NT2/D1 (cell line): ENCODE measurements around the gene MED12.
A peak's percentile ranks its signal among the peaks of the same experiment; 100 is the strongest.
"Not testable (repeated sequence)": the region's sequence is repeated elsewhere in the genome, so short reads cannot be mapped to it uniquely, and the experiment has no call there.

Experiments used
- DNase-seq: peaks from one replicate; pipeline ENCODE4 v3.0.0-alpha.2; 2011; ENCODE audit warnings: low read depth, low spot score
- H3K27me3 ChIP-seq: 2 replicates; pipeline ENCODE4 v1.6.0; 2011; ENCODE audit warnings: mild to moderate bottlenecking; ENCODE audit not compliant: insufficient read length, insufficient read depth
- H3K36me3 ChIP-seq: 2 replicates; pipeline ENCODE4 v1.6.1; 2011; ENCODE audit warnings: mild to moderate bottlenecking, low read length, mixed read lengths; ENCODE audit not compliant: insufficient read depth, insufficient read length
- H3K4me1 ChIP-seq: 2 replicates; pipeline ENCODE4 v1.5.1; 2011; ENCODE audit not compliant: insufficient read depth, insufficient read length
- H3K4me3 ChIP-seq: 2 replicates; pipeline ENCODE4 v1.5.1; 2011; ENCODE audit warnings: low read depth; ENCODE audit not compliant: insufficient read length
- H3K9ac ChIP-seq: 2 replicates; pipeline ENCODE4 v1.6.0; 2011; ENCODE audit warnings: low read depth; ENCODE audit not compliant: insufficient read length
- H3K9me3 ChIP-seq: 2 replicates; pipeline ENCODE4 v1.5.1; 2011; ENCODE audit warnings: mild to moderate bottlenecking, low read length; ENCODE audit not compliant: insufficient read depth
- SUZ12 ChIP-seq: IDR thresholded peaks from 2 replicates; pipeline ENCODE4 v1.6.1; 2011; ENCODE audit not compliant: insufficient read length, insufficient read depth; ENCODE audit errors: extremely low read depth
- YY1 ChIP-seq: IDR thresholded peaks from 2 replicates; pipeline ENCODE4 v1.6.1; 2011; ENCODE audit not compliant: insufficient read length, insufficient read depth
- ZNF274 ChIP-seq: IDR thresholded peaks from 2 replicates; pipeline ENCODE4 v1.6.1; 2011; ENCODE audit warnings: mild to moderate bottlenecking, low read depth, low read length

The MED12 gene

GRCh38 chrX:71174795-71175194 lies 56.4 kb downstream of the MED12 start:
- H3K27me3 ChIP-seq = no peaks in the 10 kb centered on the region
- H3K4me1 ChIP-seq = no peaks in the 10 kb centered on the region
- DNase-seq = no peak
- no peaks in the 10 kb centered on the region for H3K36me3 ChIP-seq
- no peak for TF ChIP-seq YY1
- no peak for TF ChIP-seq ZNF274
- no peak for TF ChIP-seq SUZ12
- no peak overlapping the region for H3K9ac ChIP-seq
- H3K9me3 ChIP-seq = no peaks in the 10 kb centered on the region
- H3K4me3 ChIP-seq = no peak overlapping the region

- no peak for DNase-seq
- Histone ChIP-seq H3K27me3 (no peaks in the 10 kb centered on the region), H3K4me1 (no peaks in the 10 kb centered on the region), H3K4me3 (no peak overlapping the region), H3K9me3 (no peaks in the 10 kb centered on the region), H3K9ac (no peak overlapping the region), H3K36me3 (no peaks in the 10 kb centered on the region)
- TF ChIP-seq SUZ12 (no peak), YY1 (no peak), ZNF274 (no peak)
These were observed 57.1 kb downstream of the MED12 start for GRCh38 chrX:71175531-71175930.

GRCh38 chrX:71177327-71177726 lies 58.9 kb downstream of the MED12 start:
- no peak overlapping the region for H3K9ac ChIP-seq
- DNase-seq = no peak
- no peak overlapping the region for H3K4me3 ChIP-seq

GRCh38 chrX:71178908-71179307 lies 60.5 kb downstream of the MED12 start:
- peak; percentile 69 for DNase-seq
- Histone ChIP-seq H3K27me3 (no peaks in the 10 kb centered on the region), H3K4me3 (no peak overlapping the region), H3K36me3 (no peaks in the 10 kb centered on the region), H3K9me3 (no peaks in the 10 kb centered on the region), H3K9ac (no peak overlapping the region), H3K4me1 (no peaks in the 10 kb centered on the region)
- TF ChIP-seq YY1 (no peak), SUZ12 (no peak), ZNF274 (no peak)

More at GRCh38 chrX:71177327-71177726, 58.9 kb downstream of the MED12 start:
- no peaks in the 10 kb centered on the region for H3K27me3 ChIP-seq
- no peaks in the 10 kb centered on the region for H3K36me3 ChIP-seq
- no peaks in the 10 kb centered on the region for H3K9me3 ChIP-seq
- H3K4me1 ChIP-seq = no peaks in the 10 kb centered on the region
- TF ChIP-seq SUZ12 = no peak
- TF ChIP-seq ZNF274 = no peak
- TF ChIP-seq YY1 = no peak

- not testable (repeated sequence) for H3K9ac ChIP-seq, DNase-seq, H3K9me3 ChIP-seq, H3K27me3 ChIP-seq, H3K36me3 ChIP-seq, H3K4me1 ChIP-seq, H3K4me3 ChIP-seq
These were observed 62.3 kb downstream of the MED12 start for GRCh38 chrX:71180579-71181265.

- Histone ChIP-seq H3K4me1 (peaks cover 2% of the 10 kb centered on the region), H3K4me3 (peak overlapping the region; percentile 41), H3K9me3 (no peaks in the 10 kb centered on the region), H3K27me3 (no peaks in the 10 kb centered on the region), H3K9ac (peak overlapping the region; percentile 84), H3K36me3 (no peaks in the 10 kb centered on the region)
- TF ChIP-seq ZNF274 (no peak), SUZ12 (no peak), YY1 (no peak)
- DNase-seq = no peak
These were observed 63.1 kb downstream of the MED12 start for GRCh38 chrX:71181558-71181909.

GRCh38 chrX:71181910-71182799 lies 63.8 kb downstream of the MED12 start:
- Histone ChIP-seq H3K36me3 (no peaks in the 10 kb centered on the region), H3K27me3 (no peaks in the 10 kb centered on the region), H3K9ac (peak overlapping the region; percentile 84), H3K9me3 (no peaks in the 10 kb centered on the region), H3K4me1 (peaks cover 2% of the 10 kb centered on the region), H3K4me3 (peak overlapping the region; percentile 41)
- DNase-seq = peak; percentile 95
- TF ChIP-seq YY1 = peak; percentile 40
- TF ChIP-seq ZNF274 = no peak
- no peak for TF ChIP-seq SUZ12
